Subcutaneous abdominal adipose tissue (tissue), 5 donors: Measurements from ENCODE around the gene MYLK.

ENCODE experiments used
- H3K27ac ChIP-seq: one replicate; pipeline ENCODE4 v1.7.0; 2013; ENCODE audit warnings: low read depth, mild to moderate bottlenecking, inconsistent platforms, low read length, moderate library complexity
- H3K27me3 ChIP-seq, 5 donors: one replicate each; pipeline ENCODE4 v1.7.0; 2013; ENCODE audit warnings: low read length in 5 of 5, inconsistent platforms in 1 of 5; ENCODE audit not compliant: control insufficient read depth in 5 of 5, insufficient read depth in 4 of 5
- H3K36me3 ChIP-seq, 5 donors: one replicate each; pipeline ENCODE4 v1.7.0; 2013; ENCODE audit warnings: low read length in 5 of 5; ENCODE audit not compliant: control insufficient read depth in 5 of 5, insufficient read depth in 5 of 5
- H3K4me1 ChIP-seq, 5 donors: one replicate each; pipeline ENCODE4 v1.7.0; 2013; ENCODE audit warnings: low read length in 5 of 5, mild to moderate bottlenecking in 3 of 5, moderate library complexity in 1 of 5; ENCODE audit not compliant: control insufficient read depth in 5 of 5, insufficient read depth in 5 of 5
- H3K4me3 ChIP-seq, 5 donors: one replicate each; pipeline ENCODE4 v1.7.0; 2013; ENCODE audit warnings: low read length in 5 of 5, low read depth in 1 of 5
- H3K9ac ChIP-seq, 5 donors: one replicate each; pipeline ENCODE4 v1.7.0; 2013; ENCODE audit warnings: low read length in 5 of 5, mild to moderate bottlenecking in 4 of 5, moderate library complexity in 3 of 5
- H3K9me3 ChIP-seq, 5 donors: one replicate each; pipeline ENCODE4 v1.7.0; 2013; ENCODE audit warnings: low read length in 5 of 5; ENCODE audit not compliant: control insufficient read depth in 5 of 5
- donor health status: healthy.
- donor health status: healthy.
- donor health status: healthy.
- donor health status: healthy.
- donor health status: healthy.

The MYLK gene

DNA sequence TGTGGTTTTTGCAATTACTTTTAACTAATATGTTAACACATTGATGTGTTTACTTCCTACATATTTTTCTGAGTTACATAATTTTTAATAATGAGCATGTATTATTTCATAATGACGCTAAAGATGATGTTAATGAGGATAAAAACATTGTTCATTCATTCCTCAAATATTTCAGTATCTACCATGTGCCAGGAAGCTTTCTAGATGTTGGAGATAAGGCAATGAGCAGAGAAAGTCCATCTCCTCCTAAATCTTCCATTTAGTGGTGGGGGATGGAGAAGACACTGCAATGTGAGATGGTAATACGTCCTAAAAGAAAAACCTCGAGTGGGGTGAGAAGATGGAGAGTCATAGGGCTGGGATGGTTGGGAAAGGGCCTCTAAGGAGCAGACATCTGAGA lies 132.7 kb downstream of the MYLK start:
- H3K36me3 ChIP-seq: peaks cover 0 to 9% (median 0%) of the 10 kb centered on the region in 5 donors
- peaks cover 0 to 7% (median 0%) of the 10 kb centered on the region in 5 donors for H3K9me3 ChIP-seq
- H3K4me3 ChIP-seq: no peak overlapping the region
- no peaks in the 10 kb centered on the region for H3K27me3 ChIP-seq
- peaks cover 0 to 39% (median 26%) of the 10 kb centered on the region in 5 donors for H3K4me1 ChIP-seq
- peak overlapping the region; percentile 31 for H3K27ac ChIP-seq
- no peak overlapping the region for H3K9ac ChIP-seq

DNA sequence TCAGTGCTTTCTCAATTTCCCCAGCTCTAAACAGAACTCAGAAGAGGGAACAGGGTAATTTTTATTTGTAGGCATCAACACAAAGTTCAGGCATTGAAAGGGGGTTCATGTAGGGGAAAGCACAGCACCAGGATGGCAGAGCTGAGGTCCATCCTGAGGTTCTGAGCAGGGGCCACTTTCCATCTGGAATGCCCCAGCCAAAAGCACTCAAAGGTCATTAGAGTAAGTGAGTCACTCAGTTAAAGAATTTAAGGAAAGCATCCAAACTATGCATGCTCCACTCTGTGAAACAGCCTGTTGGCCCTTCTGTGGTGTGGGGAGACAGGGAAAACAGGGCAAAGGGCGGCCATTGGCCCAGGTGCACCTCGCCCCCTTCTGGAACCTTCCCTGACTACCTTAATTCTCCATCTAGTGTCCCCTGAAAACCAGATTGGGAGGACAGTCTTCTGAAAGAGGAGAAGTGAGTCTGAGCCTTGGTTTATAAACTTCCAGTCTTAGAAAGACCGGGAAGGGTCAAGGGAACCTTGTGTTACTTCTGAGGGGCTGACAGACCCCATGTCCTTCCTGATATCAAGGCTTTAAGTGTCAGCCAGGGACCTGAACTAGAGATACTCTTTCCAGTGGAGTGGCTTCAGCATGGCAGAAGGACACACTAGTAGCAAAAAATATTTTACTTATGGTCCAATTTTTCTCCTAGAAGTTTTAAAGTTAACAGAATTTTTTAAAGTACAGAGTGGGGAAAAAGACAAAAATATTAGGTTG lies 133.3 kb downstream of the MYLK start:
- Histone ChIP-seq H3K27ac (peak overlapping the region; percentile 31), H3K4me3 (no peak overlapping the region), H3K9ac (peak overlapping the region in 1 of 5 donors; percentile 13), H3K4me1 (peaks cover 0 to 34% (median 26%) of the 10 kb centered on the region in 5 donors), H3K9me3 (peaks cover 0 to 7% (median 0%) of the 10 kb centered on the region in 5 donors), H3K27me3 (no peaks in the 10 kb centered on the region), H3K36me3 (peaks cover 0 to 9% (median 0%) of the 10 kb centered on the region in 5 donors)

DNA sequence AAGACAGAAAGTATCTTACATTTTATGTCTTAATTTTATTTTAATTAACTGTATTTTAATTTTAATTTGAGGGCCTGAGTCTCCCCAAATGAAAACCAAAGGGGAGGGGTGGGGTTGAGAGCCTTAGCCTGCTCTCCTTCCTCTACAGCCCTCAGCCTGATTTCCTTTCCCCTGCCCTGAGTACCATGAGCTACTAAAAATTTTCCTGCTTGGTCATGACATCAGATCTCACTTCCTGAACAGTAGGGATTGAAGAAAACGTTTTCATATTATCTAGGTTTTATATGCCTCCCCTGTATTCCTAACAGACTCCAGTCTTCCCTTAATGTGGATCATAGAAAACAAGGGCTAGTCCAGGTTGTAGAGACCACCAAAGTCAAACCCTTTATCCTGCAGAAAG lies 133.9 kb downstream of the MYLK start:
- H3K27ac ChIP-seq: peak overlapping the region; percentile 31
- H3K36me3 ChIP-seq: peaks cover 0 to 9% (median 0%) of the 10 kb centered on the region in 5 donors
- peaks cover 0 to 34% (median 28%) of the 10 kb centered on the region in 5 donors for H3K4me1 ChIP-seq
- no peaks in the 10 kb centered on the region for H3K27me3 ChIP-seq
- H3K9me3 ChIP-seq: peaks cover 0 to 7% (median 0%) of the 10 kb centered on the region in 5 donors
- peak overlapping the region in 1 of 5 donors; percentile 38 for H3K9ac ChIP-seq
- no peak overlapping the region for H3K4me3 ChIP-seq

- Histone ChIP-seq H3K27ac (peak overlapping the region; percentile 31), H3K9ac (no peak overlapping the region), H3K4me1 (peaks cover 0 to 38% (median 26%) of the 10 kb centered on the region in 5 donors)
Measured at GRCh38 chr3:123749711-123750110, 134.4 kb downstream of the MYLK start.

GRCh38 chr3:123745184-123745855 lies 138.8 kb downstream of the MYLK start:
- H3K9ac ChIP-seq: peak overlapping the region in 1 of 5 donors; percentile 54
- no peak overlapping the region for H3K27ac ChIP-seq
- peaks cover 0 to 7% (median 0%) of the 10 kb centered on the region in 5 donors for H3K9me3 ChIP-seq
- H3K4me3 ChIP-seq: no peak overlapping the region
- H3K36me3 ChIP-seq: no peaks in the 10 kb centered on the region
- peaks cover 0 to 23% (median 12%) of the 10 kb centered on the region in 5 donors for H3K4me1 ChIP-seq
- H3K27me3 ChIP-seq: no peaks in the 10 kb centered on the region

More at GRCh38 chr3:123749711-123750110, 134.4 kb downstream of the MYLK start:
- Histone ChIP-seq H3K36me3 (peaks cover 0 to 9% (median 0%) of the 10 kb centered on the region in 5 donors), H3K4me3 (peak overlapping the region in 1 of 5 donors; percentile 35), H3K27me3 (no peaks in the 10 kb centered on the region), H3K9me3 (peaks cover 0 to 7% (median 0%) of the 10 kb centered on the region in 5 donors)

DNA sequence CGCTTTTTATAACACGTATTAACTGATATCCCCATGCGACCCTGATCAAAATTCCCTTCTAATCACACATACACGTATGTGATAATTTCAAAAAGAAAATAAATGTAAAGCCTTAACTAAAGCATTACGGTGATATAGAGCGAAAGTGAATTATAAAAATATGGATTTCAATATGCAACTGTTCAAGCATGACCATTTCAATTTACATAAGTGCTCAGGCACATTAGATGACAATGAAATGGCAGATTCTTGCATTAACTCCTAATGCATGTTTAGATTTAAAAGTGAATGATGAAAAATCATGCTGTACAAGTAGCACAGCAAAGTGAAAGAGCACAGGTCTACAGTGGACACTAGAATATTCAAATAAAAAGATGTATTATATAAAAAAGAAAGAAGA lies 140.1 kb downstream of the MYLK start:
- Histone ChIP-seq H3K4me3 (no peak overlapping the region), H3K4me1 (peaks cover 0 to 11% (median 0%) of the 10 kb centered on the region in 5 donors), H3K27ac (no peak overlapping the region), H3K9ac (no peak overlapping the region), H3K27me3 (no peaks in the 10 kb centered on the region), H3K9me3 (peaks cover 0 to 2% (median 0%) of the 10 kb centered on the region in 5 donors), H3K36me3 (peaks cover 0 to 2% (median 0%) of the 10 kb centered on the region in 5 donors)

DNA sequence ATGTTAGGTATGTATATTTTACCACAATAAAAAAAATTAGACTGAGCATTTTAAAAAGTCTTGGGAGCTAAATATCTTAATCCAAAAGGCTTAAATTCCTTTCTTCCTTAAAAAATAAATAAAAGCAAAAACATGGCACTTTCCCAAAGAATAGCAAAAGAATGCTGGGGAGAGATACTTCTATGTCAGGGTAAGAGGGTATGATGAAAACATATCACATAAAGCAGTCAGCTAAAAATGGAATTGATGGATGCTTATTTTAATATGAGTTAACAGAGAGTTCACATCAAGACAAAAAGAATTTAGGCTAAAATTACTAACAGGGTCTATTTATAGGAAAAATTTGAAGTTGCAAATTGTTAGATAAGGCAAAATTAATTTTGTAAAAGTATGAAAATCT lies 141.0 kb downstream of the MYLK start:
- Histone ChIP-seq H3K36me3 (peaks cover 0 to 7% (median 0%) of the 10 kb centered on the region in 5 donors), H3K4me1 (peaks cover 0 to 10% (median 0%) of the 10 kb centered on the region in 5 donors), H3K4me3 (no peak overlapping the region), H3K9ac (no peak overlapping the region), H3K27ac (no peak overlapping the region), H3K27me3 (no peaks in the 10 kb centered on the region), H3K9me3 (no peaks in the 10 kb centered on the region)

GRCh38 chr3:123741041-123741511 lies 143.1 kb downstream of the MYLK start:
- no peaks in the 10 kb centered on the region for H3K27me3 ChIP-seq
- peaks cover 0 to 22% (median 9%) of the 10 kb centered on the region in 5 donors for H3K36me3 ChIP-seq
- no peak overlapping the region for H3K4me3 ChIP-seq
- no peak overlapping the region for H3K27ac ChIP-seq
- no peaks in the 10 kb centered on the region for H3K9me3 ChIP-seq
- H3K4me1 ChIP-seq: peaks cover 0 to 10% (median 0%) of the 10 kb centered on the region in 5 donors
- no peak overlapping the region for H3K9ac ChIP-seq

GRCh38 chr3:123740391-123740822 lies 143.7 kb downstream of the MYLK start:
- Histone ChIP-seq H3K27me3 (no peaks in the 10 kb centered on the region), H3K4me3 (no peak overlapping the region), H3K36me3 (peaks cover 0 to 23% (median 9%) of the 10 kb centered on the region in 5 donors), H3K4me1 (peaks cover 0 to 9% (median 0%) of the 10 kb centered on the region in 5 donors), H3K9me3 (no peaks in the 10 kb centered on the region), H3K9ac (no peak overlapping the region), H3K27ac (no peak overlapping the region)

DNA sequence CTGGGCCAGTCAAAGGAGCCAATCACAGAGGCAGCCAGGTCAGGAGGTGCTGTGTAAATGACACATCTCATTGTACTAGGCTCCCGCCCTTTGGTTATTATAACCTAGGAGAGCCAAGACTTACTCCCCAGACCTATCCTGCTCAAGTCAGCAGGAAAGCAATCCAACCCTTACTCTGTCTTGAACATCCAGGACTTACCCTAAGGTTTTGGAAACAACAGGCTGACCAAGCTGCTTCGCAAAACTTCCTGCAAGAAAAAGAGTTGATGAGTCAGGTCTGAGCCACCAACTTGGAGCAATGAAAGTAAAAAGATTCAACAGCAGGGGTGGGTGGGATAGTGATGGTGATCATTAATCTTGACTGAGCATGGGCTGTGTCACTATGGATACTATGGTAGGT lies 144.4 kb downstream of the MYLK start:
- H3K9me3 ChIP-seq: no peaks in the 10 kb centered on the region
- H3K27ac ChIP-seq: no peak overlapping the region
- H3K4me3 ChIP-seq: no peak overlapping the region
- H3K9ac ChIP-seq: no peak overlapping the region
- H3K27me3 ChIP-seq: no peaks in the 10 kb centered on the region
- peaks cover 0 to 23% (median 9%) of the 10 kb centered on the region in 5 donors for H3K36me3 ChIP-seq
- H3K4me1 ChIP-seq: peaks cover 0 to 4% (median 0%) of the 10 kb centered on the region in 5 donors
